Neural cell (in vitro differentiated cells): Measurements from ENCODE around the gene SLC25A17. TPM values are rescaled to one million over a fixed set of nuclear protein-coding genes. Genes with fewer than 3 reads are reported as not detected.

Source experiments
- H2AFZ ChIP-seq: fragments of 200-600, 300-800 bp; sonication (generic), shearing (Covaris generic); 2 replicates; pipeline ENCODE4 v1.6.0; 2014; ENCODE audit warnings: low read depth, mild to moderate bottlenecking, antibody characterized with exemption, low read length, moderate library complexity
- H3F3A ChIP-seq: fragments of 200-600 bp; shearing (Covaris generic); 2 replicates; pipeline ENCODE4 v1.6.1; 2016; ENCODE audit warnings: mild to moderate bottlenecking, moderate library complexity, mixed read lengths, antibody characterized with exemption, low read length; ENCODE audit not compliant: insufficient read depth, poor library complexity, severe bottlenecking
- H3K27ac ChIP-seq: fragments of 200-600, 300-800 bp; sonication (generic), shearing (Covaris generic); 2 replicates; pipeline ENCODE4 v1.5.1; 2014; ENCODE audit warnings: mild to moderate bottlenecking, low read length, moderate library complexity
- H3K27me3 ChIP-seq: fragments of 300-800, 200-600 bp; sonication (generic), shearing (Covaris generic); 2 replicates; pipeline ENCODE4 v1.6.0; 2014; ENCODE audit warnings: mild to moderate bottlenecking, low read depth, low read length, moderate library complexity; ENCODE audit not compliant: insufficient read depth
- H3K36me3 ChIP-seq: fragments of 300-800, 200-600 bp; sonication (generic), shearing (Covaris generic); 2 replicates; pipeline ENCODE4 v1.5.1; 2014; ENCODE audit warnings: mild to moderate bottlenecking, antibody characterized with exemption, low read length, moderate library complexity; ENCODE audit not compliant: insufficient read depth
- H3K4me2 ChIP-seq: fragments of 300-800, 200-600 bp; sonication (generic), shearing (Covaris generic); 2 replicates; pipeline ENCODE4 v1.6.0; 2014; ENCODE audit warnings: mild to moderate bottlenecking, low read length
- H3K4me3 ChIP-seq: fragments of 300-800, 200-600 bp; sonication (generic), shearing (Covaris generic); 2 replicates; pipeline ENCODE4 v1.5.1; 2014; ENCODE audit warnings: mild to moderate bottlenecking, low read length, moderate library complexity
- H3K79me2 ChIP-seq: fragments of 200-600 bp; shearing (Covaris generic); replicated peaks from 2 replicates; pipeline ENCODE4 v1.6.0; 2014; ENCODE audit warnings: mild to moderate bottlenecking, low read length, moderate library complexity; ENCODE audit not compliant: insufficient read depth
- H3K9ac ChIP-seq: fragments of 300-800, 200-600 bp; sonication (generic), shearing (Covaris generic); 2 replicates; pipeline ENCODE4 v1.6.1; 2016; ENCODE audit warnings: mild to moderate bottlenecking, low read length, mixed read lengths
- H3K9me2 ChIP-seq: fragments of 200-600 bp; shearing (Covaris generic); 2 replicates; pipeline ENCODE4 v1.6.1; 2016; ENCODE audit warnings: mild to moderate bottlenecking, low read length, mixed read lengths; ENCODE audit not compliant: insufficient read depth
- H3K9me3 ChIP-seq: fragments of 200-600, 300-800 bp; sonication (generic), shearing (Covaris generic); 2 replicates; pipeline ENCODE4 v1.6.1; 2016; ENCODE audit warnings: mild to moderate bottlenecking, mixed run types, low read length, moderate library complexity, mixed read lengths
- H4K20me1 ChIP-seq: fragments of 200-600 bp; shearing (Covaris generic); 2 replicates; pipeline ENCODE4 v1.6.1; 2016; ENCODE audit warnings: mild to moderate bottlenecking, mixed run types; ENCODE audit not compliant: insufficient read depth
- EP300 ChIP-seq: fragments of 450-650 bp; conservative IDR thresholded peaks from 2 replicates; pipeline ENCODE4 v1.6.1; 2014; ENCODE audit warnings: antibody characterized with exemption, mild to moderate bottlenecking, moderate library complexity; ENCODE audit not compliant: poor library complexity, severe bottlenecking
- EZH2 ChIP-seq: fragments of 200-600, 300-800 bp; shearing (Covaris generic), sonication (generic); IDR thresholded peaks from 2 replicates; pipeline ENCODE4 v1.6.1; 2014; ENCODE audit warnings: antibody characterized with exemption, low read length, borderline replicate concordance, mild to moderate bottlenecking; ENCODE audit not compliant: insufficient read depth, poor library complexity, severe bottlenecking
- MXI1 ChIP-seq: fragments of 450-650 bp; conservative IDR thresholded peaks from 2 replicates; pipeline ENCODE4 v1.6.1; 2014; ENCODE audit warnings: antibody characterized with exemption, mild to moderate bottlenecking; ENCODE audit not compliant: poor library complexity, severe bottlenecking
- POLR2AphosphoS5 ChIP-seq: IDR thresholded peaks from 2 replicates; pipeline ENCODE4 v1.6.1; 2012
- RAD21 ChIP-seq: fragments of 450-650 bp; conservative IDR thresholded peaks from 2 replicates; pipeline ENCODE4 v1.6.1; 2014; ENCODE audit warnings: antibody characterized with exemption, mild to moderate bottlenecking, moderate library complexity
- REST ChIP-seq: IDR thresholded peaks from 2 replicates; pipeline ENCODE4 v1.6.1; 2012; ENCODE audit warnings: borderline replicate concordance
- SMC3 ChIP-seq: fragments of 450-650 bp; conservative IDR thresholded peaks from 2 replicates; pipeline ENCODE4 v1.6.1; 2014; ENCODE audit warnings: antibody characterized with exemption, mild to moderate bottlenecking, moderate library complexity; ENCODE audit not compliant: poor library complexity
- TAF1 ChIP-seq: IDR thresholded peaks from 2 replicates; pipeline ENCODE4 v1.6.1; 2012; ENCODE audit warnings: low read depth
- polyA plus RNA-seq: library from polyadenylated mRNA; depleted of rRNA; stranded (reverse); fragments of >200 nt; gene quantifications from 2 replicates; pipeline ENCODE4 v1.2.3, GENCODE V29; 2014
- TF ChIP-seq, protein P1 (sequence below): fragments of 450-650 bp; IDR thresholded peaks from 2 replicates; pipeline ENCODE4 v1.5.1; 2014; ENCODE audit warnings: antibody characterized with exemption, mild to moderate bottlenecking, moderate library complexity; ENCODE audit not compliant: poor library complexity, severe bottlenecking

SLC25A17 gene
- polyA plus RNA-seq, 1 donor from 2014 or later: 49.3 TPM

- TF ChIP-seq SMC3 (no peak), MXI1 (no peak), EP300 (no peak), REST (no peak), RAD21 (no peak), POLR2AphosphoS5 (no peak), EZH2 (no peak), TAF1 (no peak)
- TF ChIP-seq, protein P1, sequence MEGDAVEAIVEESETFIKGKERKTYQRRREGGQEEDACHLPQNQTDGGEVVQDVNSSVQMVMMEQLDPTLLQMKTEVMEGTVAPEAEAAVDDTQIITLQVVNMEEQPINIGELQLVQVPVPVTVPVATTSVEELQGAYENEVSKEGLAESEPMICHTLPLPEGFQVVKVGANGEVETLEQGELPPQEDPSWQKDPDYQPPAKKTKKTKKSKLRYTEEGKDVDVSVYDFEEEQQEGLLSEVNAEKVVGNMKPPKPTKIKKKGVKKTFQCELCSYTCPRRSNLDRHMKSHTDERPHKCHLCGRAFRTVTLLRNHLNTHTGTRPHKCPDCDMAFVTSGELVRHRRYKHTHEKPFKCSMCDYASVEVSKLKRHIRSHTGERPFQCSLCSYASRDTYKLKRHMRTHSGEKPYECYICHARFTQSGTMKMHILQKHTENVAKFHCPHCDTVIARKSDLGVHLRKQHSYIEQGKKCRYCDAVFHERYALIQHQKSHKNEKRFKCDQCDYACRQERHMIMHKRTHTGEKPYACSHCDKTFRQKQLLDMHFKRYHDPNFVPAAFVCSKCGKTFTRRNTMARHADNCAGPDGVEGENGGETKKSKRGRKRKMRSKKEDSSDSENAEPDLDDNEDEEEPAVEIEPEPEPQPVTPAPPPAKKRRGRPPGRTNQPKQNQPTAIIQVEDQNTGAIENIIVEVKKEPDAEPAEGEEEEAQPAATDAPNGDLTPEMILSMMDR: no peak
- no peaks in the 10 kb centered on the region for H3K27me3 ChIP-seq
- no peak overlapping the region for H2AFZ ChIP-seq
- H3K27ac ChIP-seq: no peak overlapping the region
- no peaks in the 10 kb centered on the region for H3K79me2 ChIP-seq
- no peak overlapping the region for H3K9ac ChIP-seq
- no peak overlapping the region for H3K4me2 ChIP-seq
- no peaks in the 10 kb centered on the region for H3K9me2 ChIP-seq
- no peak overlapping the region for H3K4me3 ChIP-seq
- H3K9me3 ChIP-seq: no peaks in the 10 kb centered on the region
- no peaks in the 10 kb centered on the region for H4K20me1 ChIP-seq
- no peaks in the 10 kb centered on the region for H3F3A ChIP-seq
- H3K36me3 ChIP-seq: no peaks in the 10 kb centered on the region
These were observed 62.1 kb downstream of the SLC25A17 start for GRCh38 chr22:40757071-40757470.

GRCh38 chr22:40753114-40753513 lies 66.0 kb downstream of the SLC25A17 start:
- Histone ChIP-seq H3K9me2 (no peaks in the 10 kb centered on the region), H3K4me2 (no peak overlapping the region), H4K20me1 (no peaks in the 10 kb centered on the region), H3K9me3 (no peaks in the 10 kb centered on the region), H3K27ac (no peak overlapping the region), H3F3A (no peaks in the 10 kb centered on the region), H2AFZ (no peak overlapping the region), H3K36me3 (no peaks in the 10 kb centered on the region), H3K9ac (no peak overlapping the region), H3K27me3 (no peaks in the 10 kb centered on the region), H3K79me2 (no peaks in the 10 kb centered on the region), H3K4me3 (no peak overlapping the region)
- TF ChIP-seq RAD21: no peak
- TF ChIP-seq REST: no peak
- no peak for TF ChIP-seq SMC3
- TF ChIP-seq, protein P1: no peak
- no peak for TF ChIP-seq EZH2
- TF ChIP-seq EP300: no peak
- no peak for TF ChIP-seq TAF1
- no peak for TF ChIP-seq POLR2AphosphoS5
- TF ChIP-seq MXI1: no peak
